HG02759 (cell line): ENCODE measurements around the gene BLZF1.
"Not testable (repeated sequence)": the region's sequence is repeated elsewhere in the genome, so short reads cannot be mapped to it uniquely, and the experiment has no call there.

ENCODE experiments used
- ATAC-seq: cut with Tn5 transposase; IDR thresholded peaks from one replicate; pipeline ENCODE4 v1.9.1; 2021; ENCODE audit warnings: mild to moderate bottlenecking, moderate library complexity; ENCODE audit not compliant: unreplicated experiment

Gene BLZF1

GRCh38 chr1:169367686-169368405 is at the start of gene BLZF1, which contains the start of gene NME7:
TSS of gene BLZF1 (plus strand) at chr1:169368195. CDS start at chr1:169369523, 1,328 bp downstream.
TSS of gene NME7 (minus strand) at chr1:169367797. CDS start at chr1:169367710, 87 bp downstream.
- ATAC-seq: peak; percentile 98

GRCh38 chr1:169318536-169319244 is 49.3 kb upstream of the BLZF1 start:
- no peak for ATAC-seq

- ATAC-seq: no peak
Observed at GRCh38 chr1:169321539-169321938, 46.5 kb upstream of the BLZF1 start.

DNA sequence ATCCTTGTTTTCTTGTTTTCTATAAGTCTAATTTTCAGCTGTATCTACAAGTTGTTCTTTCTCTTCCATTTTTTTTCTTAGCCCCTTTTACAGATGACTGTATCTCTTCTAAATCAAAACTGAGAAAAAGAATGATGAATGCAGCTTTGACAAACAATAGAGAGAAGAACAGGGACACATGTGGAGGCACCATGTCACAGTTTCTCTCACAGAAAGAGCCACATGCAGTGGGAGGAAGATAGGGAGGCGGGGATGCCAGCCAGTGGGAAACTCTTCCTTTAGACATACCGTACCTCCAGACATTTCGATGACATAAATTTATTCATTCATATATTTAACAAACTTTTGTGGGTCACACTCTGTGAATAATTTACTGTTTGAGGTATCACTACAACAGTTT is 45.9 kb upstream of the BLZF1 start:
- no peak for ATAC-seq

- ATAC-seq: no peak
Observed at GRCh38 chr1:169325117-169325516, 42.9 kb upstream of the BLZF1 start.

DNA sequence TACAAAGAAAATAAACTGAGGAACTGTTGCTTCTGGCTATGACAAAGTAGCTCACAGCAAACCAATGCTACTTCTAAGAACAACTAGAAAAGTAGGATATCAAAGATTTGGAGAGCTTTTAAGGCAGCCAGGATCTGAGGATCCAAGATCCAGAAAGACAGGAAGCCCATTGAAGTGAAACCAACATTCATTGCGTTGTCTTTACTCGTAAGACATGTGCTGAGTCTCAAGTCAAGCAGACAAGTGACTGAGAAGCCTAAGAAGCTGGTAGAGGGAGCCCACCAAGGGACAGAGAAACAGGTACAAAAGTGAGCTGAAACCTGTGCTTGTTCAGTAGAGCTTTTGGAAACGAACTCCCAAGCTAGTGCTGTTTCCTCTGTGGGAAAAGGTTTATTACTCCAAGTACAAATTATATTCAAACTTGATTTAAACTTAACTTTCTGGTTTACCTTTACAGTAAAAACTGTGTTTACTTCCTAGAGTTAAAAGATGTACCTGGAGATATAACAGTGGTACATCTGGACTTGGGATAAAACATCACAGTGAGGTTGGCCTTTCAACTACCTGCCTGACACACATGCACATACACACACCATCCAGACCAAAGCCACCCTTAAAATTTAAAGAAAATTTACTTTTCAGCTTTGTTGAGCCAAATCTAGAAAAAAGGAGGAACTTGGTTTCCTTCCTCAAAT is 41.6 kb upstream of the BLZF1 start:
- peak; percentile 39 for ATAC-seq

DNA sequence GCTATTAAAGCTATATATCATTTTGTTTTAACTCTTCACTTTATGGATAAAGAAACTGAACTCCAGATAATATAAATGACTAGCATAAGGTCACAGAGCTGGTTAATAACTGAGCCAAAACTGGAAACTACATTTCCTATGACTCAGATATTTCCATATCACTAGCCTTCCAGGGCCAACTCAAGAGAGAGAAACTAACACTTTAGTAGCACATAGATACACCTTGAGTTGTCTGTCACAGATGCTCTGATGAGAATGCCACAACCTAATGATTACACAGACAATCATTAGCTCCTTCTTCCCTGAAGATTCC is 41.1 kb upstream of the BLZF1 start:
- ATAC-seq: peak; percentile 97

- ATAC-seq: no peak
Observed at GRCh38 chr1:169327875-169328274, 40.1 kb upstream of the BLZF1 start.

GRCh38 chr1:169329383-169329782 is 38.6 kb upstream of the BLZF1 start:
- ATAC-seq: no peak

DNA sequence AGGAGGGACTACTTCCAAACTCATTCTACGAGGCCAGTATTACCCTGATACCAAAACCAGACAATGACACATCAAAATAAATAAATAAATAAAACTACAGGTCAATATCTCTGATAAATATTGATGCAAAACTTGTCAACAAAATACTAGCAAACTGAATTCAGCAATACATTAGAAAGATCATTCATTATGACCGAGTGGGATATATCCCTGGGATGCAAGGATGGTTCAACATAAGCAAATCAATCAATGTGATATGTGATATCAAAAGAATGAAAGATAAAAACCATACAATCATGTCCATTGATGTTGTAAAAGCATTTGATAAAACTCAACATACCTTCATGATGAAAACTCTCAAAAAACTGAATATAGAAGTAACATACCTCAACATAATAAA is 37.1 kb upstream of the BLZF1 start:
- ATAC-seq: no peak

DNA sequence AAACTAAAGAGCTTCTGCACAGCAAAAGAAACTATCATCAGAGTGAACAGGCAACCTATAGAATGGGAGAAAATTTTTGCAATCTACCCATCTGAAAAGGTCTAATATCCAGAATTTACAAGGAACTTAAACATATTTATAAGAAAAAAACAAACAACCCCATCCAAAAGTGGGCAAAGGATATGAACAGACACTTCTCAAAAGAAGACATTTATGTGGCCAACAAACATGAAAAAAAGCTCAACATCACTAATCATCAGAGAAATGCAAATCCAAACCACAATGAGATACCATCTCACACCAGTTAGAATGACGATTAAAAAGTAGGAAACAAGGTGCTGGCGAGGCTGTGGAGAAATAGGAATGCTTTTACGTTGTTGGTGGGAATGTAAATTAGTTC is 33.3 kb upstream of the BLZF1 start:
- ATAC-seq: not testable (repeated sequence)

GRCh38 chr1:169336947-169337715 is 30.9 kb upstream of the BLZF1 start:
- not testable (repeated sequence) for ATAC-seq

DNA sequence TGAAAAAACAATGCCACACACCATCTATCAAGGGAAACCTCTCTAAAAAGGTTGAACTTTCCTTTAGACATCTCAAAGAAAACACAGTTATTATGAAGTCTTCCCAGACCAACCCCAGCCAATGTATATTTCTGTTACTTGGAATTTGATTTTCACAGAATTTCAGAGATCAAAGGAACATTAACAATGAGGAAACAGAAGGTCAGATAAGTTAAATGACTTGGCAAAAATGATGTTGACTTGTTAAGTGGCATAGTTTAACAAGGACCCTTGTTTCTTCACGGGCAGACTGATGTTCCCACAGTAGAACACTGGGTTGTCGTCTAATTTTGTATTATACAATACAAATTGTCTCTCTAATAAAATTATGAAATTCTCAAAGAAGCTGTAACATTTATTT is 29.4 kb upstream of the BLZF1 start:
- ATAC-seq: no peak

- ATAC-seq: no peak
Observed at GRCh38 chr1:169339773-169340172, 28.2 kb upstream of the BLZF1 start.

GRCh38 chr1:169340882-169341281 is 27.1 kb upstream of the BLZF1 start:
- ATAC-seq: no peak

- not testable (repeated sequence) for ATAC-seq
Observed at GRCh38 chr1:169342096-169342495, 25.9 kb upstream of the BLZF1 start.

- no peak for ATAC-seq
Observed at GRCh38 chr1:169345511-169345910, 22.5 kb upstream of the BLZF1 start.

GRCh38 chr1:169346036-169346589 is 21.9 kb upstream of the BLZF1 start:
- no peak for ATAC-seq

DNA sequence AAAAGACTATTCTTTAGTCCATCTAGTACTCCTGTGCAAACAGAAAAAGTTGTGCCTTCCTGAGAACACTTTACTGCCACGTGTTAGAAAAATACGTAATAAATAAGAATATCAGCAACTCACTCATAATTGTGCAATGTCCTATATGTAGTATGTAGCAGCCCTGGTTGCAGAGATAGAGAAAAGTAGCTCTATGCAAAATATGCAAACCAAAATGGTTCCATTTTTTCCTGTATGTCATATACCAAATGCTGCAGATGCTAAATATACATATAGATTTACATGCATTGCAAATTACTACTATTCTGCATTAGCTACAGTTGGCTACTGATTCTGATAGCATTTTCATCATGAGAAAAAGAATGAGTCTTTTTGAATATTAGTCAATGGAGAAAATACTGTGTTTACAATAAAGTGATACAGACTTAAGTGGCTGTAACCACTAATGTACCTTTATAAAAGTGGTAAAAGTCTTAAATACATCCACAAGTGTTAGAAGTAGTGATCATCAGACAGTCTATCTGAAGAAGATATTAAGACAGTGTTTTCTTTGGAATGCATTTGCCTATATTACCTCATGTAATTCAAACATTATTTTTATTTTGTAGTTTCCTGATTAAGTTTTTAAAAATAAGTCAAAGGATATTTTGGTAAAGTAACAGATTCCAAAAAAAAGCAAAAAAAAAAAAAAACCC is 20.2 kb upstream of the BLZF1 start:
- no peak for ATAC-seq

- no peak for ATAC-seq
Observed at GRCh38 chr1:169348383-169349036, 19.5 kb upstream of the BLZF1 start.
